Uterus (tissue), 4 donors: ENCODE measurements around the gene PHF19. TPM values are rescaled to one million over a fixed set of nuclear protein-coding genes. Genes with fewer than 3 reads are reported as not detected.

Experiments
- DNase-seq, 2 donors: peaks; one replicate each; pipeline ENCODE4 v3.0.0-alpha.2; 2019 to 2020
- H3K27ac ChIP-seq, 2 donors: fragments of 200-600 bp; sonication (generic); 1 replicate in 1 of 2; 2 replicates in 1 of 2; pipeline ENCODE4 v1.5.1; 2016 to 2018
- H3K27me3 ChIP-seq, 2 donors: fragments of 200-600 bp; sonication (generic); one replicate each; pipeline ENCODE4 v1.5.1; 2018 to 2019; ENCODE audit warnings: control low read depth in 1 of 2
- H3K36me3 ChIP-seq, 2 donors: fragments of 200-600 bp; sonication (generic); one replicate each; pipeline ENCODE4 v1.5.1; 2019; ENCODE audit warnings: control low read depth in 1 of 2
- H3K4me1 ChIP-seq, 2 donors: fragments of 200-600 bp; sonication (generic); one replicate each; pipeline ENCODE4 v1.5.1; 2018 to 2019; ENCODE audit warnings: control low read depth in 1 of 2
- H3K4me3 ChIP-seq, 2 donors: fragments of 200-600 bp; sonication (generic); 1 replicate in 1 of 2; 2 replicates in 1 of 2; pipeline ENCODE4 v1.5.1; 2018 to 2019; ENCODE audit warnings: mild to moderate bottlenecking in 1 of 2
- H3K9me3 ChIP-seq, 2 donors: fragments of 200-600 bp; sonication (generic); one replicate each; pipeline ENCODE4 v1.5.1; 2019; ENCODE audit warnings: control low read depth in 1 of 2
- POLR2A ChIP-seq, 2 donors: fragments of 450-650 bp; IDR thresholded peaks; one replicate each; pipeline ENCODE4 v1.6.1; 2016; ENCODE audit warnings: antibody characterized with exemption in 2 of 2, mild to moderate bottlenecking in 1 of 2, moderate library complexity in 1 of 2
- intact Hi-C: fragments of 100-400 bp; cut with DNase I; formaldehyde crosslinking; loops from one replicate; pipeline ENCODE4 v1.15.1; 2023; ENCODE audit warnings: low total_unique reads
- total RNA-seq, 4 donors: library from RNA; depleted of rRNA in 3 of 4; stranded (reverse); fragments of >200 nt in 3 of 4; gene quantifications; one replicate each; pipeline versions ENCODE4 v1.1.0 to v1.2.4, GENCODE V29; 2014 to 2023
- TF ChIP-seq, protein P1 (sequence below), 4 experiments: fragments of 200-600 bp in 2 of 4; fragments of 450-650 bp in 2 of 4; sonication (generic) in 2 of 4; IDR thresholded peaks; one replicate each; pipeline ENCODE4 v1.5.1; 2016 to 2019; ENCODE audit warnings: antibody characterized with exemption in 4 of 4, mild to moderate bottlenecking in 2 of 4, moderate library complexity in 1 of 4
- donor health status: DM: yes; HTN: yes; CAD: no.

Gene PHF19
- total RNA-seq, 4 donors from 2014 or later: 12.6 to 76.3 (median 31.8) TPM

DNA sequence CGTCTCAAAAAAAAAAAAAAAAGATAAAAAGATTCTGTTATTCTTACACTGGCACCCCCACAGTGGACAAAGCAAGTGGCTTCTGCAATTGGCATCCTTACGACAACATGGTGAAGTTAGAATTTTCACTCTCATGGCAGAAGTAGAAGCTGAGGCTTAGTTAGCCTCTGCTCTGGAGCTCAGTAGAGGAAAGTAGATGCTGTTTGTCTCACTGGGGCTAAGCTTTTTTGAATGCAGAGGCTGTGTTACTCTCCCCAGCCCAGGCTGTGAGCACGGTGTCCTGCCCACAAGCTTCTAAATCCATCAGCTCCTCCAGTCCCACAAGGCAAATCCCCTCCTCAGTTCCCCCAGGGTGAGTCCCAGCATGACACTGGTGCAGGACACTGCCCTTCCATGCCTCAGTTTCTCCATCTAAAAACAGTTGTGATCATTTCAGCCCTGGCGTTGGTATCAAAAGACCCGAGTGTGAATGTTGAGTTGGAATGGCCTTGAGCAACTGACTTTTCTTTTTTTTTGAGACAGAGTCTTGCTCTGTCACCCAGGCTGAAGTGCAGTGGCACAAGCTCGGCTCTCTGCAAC lies 22.6 kb upstream of the PHF19 start:
- intact Hi-C loops: no loop called here
- Histone ChIP-seq H3K36me3 (no peaks in the 10 kb centered on the region), H3K27me3 (no peaks in the 10 kb centered on the region), H3K4me1 (no peaks in the 10 kb centered on the region), H3K9me3 (no peaks in the 10 kb centered on the region), H3K4me3 (no peak overlapping the region), H3K27ac (no peak overlapping the region)
- no peak for TF ChIP-seq POLR2A (IDR thresholded peaks at IDR 0.05)
- TF ChIP-seq, protein P1, sequence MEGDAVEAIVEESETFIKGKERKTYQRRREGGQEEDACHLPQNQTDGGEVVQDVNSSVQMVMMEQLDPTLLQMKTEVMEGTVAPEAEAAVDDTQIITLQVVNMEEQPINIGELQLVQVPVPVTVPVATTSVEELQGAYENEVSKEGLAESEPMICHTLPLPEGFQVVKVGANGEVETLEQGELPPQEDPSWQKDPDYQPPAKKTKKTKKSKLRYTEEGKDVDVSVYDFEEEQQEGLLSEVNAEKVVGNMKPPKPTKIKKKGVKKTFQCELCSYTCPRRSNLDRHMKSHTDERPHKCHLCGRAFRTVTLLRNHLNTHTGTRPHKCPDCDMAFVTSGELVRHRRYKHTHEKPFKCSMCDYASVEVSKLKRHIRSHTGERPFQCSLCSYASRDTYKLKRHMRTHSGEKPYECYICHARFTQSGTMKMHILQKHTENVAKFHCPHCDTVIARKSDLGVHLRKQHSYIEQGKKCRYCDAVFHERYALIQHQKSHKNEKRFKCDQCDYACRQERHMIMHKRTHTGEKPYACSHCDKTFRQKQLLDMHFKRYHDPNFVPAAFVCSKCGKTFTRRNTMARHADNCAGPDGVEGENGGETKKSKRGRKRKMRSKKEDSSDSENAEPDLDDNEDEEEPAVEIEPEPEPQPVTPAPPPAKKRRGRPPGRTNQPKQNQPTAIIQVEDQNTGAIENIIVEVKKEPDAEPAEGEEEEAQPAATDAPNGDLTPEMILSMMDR (IDR thresholded peaks at IDR 0.05): no peak
- no peak for DNase-seq

DNA sequence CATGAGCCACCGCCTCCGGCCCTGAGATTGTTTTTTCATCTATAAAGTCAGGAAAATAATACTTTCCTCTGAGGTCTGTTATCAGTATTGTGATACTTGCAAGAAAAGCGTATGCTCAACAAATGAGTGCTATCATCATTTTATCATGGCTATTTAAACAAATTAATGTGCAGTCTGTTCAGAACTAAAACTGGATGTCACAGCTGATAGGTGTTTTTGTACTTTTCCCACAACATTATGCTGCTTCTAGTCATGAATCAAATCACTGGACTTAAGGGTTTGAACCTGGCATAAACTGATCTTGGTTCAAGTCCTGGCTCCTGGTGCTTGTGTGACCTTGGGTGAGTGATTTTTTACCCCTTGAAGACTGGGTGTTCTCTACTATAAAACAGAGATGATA lies 21.4 kb upstream of the PHF19 start:
- intact Hi-C loops: no loop called here
- Histone ChIP-seq H3K4me1 (no peaks in the 10 kb centered on the region), H3K9me3 (no peaks in the 10 kb centered on the region), H3K4me3 (no peak overlapping the region), H3K27ac (no peak overlapping the region), H3K27me3 (no peaks in the 10 kb centered on the region), H3K36me3 (no peaks in the 10 kb centered on the region)
- no peak for DNase-seq
- no peak for TF ChIP-seq POLR2A (IDR thresholded peaks at IDR 0.05)
- TF ChIP-seq, protein P1 (IDR thresholded peaks at IDR 0.05): no peak

DNA sequence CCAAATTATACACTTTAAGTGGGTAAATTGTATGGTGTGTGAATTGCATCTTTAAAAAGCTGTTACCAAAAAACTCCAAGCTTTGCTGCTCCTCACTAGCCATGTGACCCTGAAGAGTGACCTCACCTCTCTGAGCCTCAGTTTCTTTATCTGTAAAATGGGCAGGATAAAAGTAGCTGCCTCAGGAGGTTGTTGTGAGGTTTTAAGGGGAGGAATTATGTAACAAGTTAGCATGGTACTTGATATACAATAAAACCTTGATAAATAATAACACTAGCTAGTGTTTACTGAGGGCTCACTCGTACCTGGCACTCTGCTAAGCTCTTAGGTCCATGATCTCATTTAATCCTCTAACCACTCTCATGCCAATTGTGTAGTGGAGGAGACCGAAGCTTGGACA lies 19.0 kb upstream of the PHF19 start:
- Histone ChIP-seq H3K9me3 (no peaks in the 10 kb centered on the region), H3K27ac (no peak overlapping the region), H3K4me1 (no peaks in the 10 kb centered on the region), H3K36me3 (no peaks in the 10 kb centered on the region), H3K27me3 (no peaks in the 10 kb centered on the region), H3K4me3 (no peak overlapping the region)
- intact Hi-C loops: no loop called here
- no peak for DNase-seq
- TF ChIP-seq POLR2A (IDR thresholded peaks at IDR 0.05): no peak
- TF ChIP-seq, protein P1 (IDR thresholded peaks at IDR 0.05): no peak

DNA sequence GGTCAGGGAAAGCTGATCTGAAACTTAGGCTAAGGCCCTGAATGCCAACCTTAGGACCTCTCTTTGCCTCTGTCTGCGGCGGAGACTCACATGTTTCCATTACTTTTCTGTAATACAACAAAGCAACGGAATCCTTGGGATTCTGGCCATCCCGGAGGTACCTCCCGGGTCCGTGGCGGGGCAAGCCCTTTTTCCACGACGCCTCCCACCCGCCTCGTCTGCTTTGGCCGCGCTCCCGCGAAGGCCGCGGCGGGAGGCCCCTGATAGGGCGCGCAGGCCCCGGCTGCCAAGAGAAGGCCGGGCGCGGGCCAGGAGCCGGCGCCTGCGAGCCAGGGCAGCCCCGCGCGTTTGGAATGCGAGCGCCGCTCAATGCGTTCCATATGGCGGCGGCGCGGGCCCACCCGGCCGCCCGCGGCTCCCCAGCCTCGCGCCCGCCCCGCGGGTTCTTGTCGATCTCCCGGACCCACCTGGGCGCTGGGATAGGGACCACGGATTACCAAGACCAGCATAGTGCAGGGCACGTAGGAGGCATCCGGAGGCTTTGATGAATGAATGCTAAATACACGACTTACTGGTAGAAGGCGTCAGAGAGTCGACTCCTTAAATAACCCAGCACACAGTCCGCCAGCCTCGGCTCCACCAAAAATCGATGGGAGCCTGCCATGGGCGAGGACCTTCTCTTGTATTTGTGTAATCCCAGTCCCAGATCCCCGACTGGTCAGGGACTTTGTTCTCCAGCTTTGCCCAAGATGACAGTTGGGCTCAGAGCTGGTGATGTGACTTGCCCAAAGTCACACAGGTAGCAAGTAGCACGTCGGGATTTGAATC lies 17.5 kb upstream of the PHF19 start:
- Histone ChIP-seq H3K27me3 (no peaks in the 10 kb centered on the region), H3K36me3 (no peaks in the 10 kb centered on the region), H3K4me1 (no peaks in the 10 kb centered on the region), H3K9me3 (no peaks in the 10 kb centered on the region), H3K4me3 (peak overlapping the region in 1 of 2 donors; percentile 20), H3K27ac (peak overlapping the region; percentile 56 to 81)
- TF ChIP-seq, protein P1 (IDR thresholded peaks at IDR 0.05): peak in 1 of 4 experiments; percentile 13
- TF ChIP-seq POLR2A (IDR thresholded peaks at IDR 0.05): no peak
- DNase-seq: peak in 1 of 2 donors; percentile 78
- intact Hi-C loops: no loop called here

DNA sequence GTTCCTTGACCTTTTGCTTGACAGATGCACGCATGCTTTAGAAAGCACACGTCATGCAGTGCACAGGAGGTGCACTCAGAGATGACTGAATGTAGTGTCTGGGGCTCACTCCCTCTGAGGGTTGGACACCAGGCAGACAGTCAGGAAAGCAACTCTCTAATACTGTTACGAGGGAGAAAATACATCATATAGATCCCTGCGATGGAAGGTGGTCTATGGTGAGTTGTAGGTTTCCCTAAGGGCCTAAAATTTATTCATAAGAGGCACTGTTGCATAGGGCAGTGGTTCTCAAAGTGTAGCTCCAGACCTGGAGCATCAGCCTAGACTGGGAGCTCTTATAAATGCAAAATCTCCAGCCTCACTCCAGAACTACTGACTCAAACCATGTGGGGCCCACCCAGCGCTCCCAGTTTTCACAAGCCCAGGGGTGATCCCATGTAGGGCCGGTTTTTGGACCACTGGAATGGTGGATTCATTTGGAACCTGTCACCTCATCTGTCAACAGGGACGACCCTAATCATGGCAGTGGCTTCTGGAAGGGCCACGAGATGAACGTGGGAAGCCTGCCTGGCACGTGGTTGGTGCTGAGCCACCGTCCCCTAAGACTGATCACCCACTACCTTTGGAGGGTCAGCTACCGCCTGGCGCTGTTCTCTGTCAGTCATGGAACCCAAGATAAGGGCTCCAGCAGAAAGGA lies 16.8 kb upstream of the PHF19 start:
- intact Hi-C loops: no loop called here
- no peak for DNase-seq
- H3K27me3 ChIP-seq: no peaks in the 10 kb centered on the region
- H3K4me3 ChIP-seq: no peak overlapping the region
- peak overlapping the region; percentile 56 to 81 for H3K27ac ChIP-seq
- no peaks in the 10 kb centered on the region for H3K4me1 ChIP-seq
- no peak for TF ChIP-seq POLR2A (IDR thresholded peaks at IDR 0.05)
- TF ChIP-seq, protein P1 (IDR thresholded peaks at IDR 0.05): no peak
- no peaks in the 10 kb centered on the region for H3K9me3 ChIP-seq
- no peaks in the 10 kb centered on the region for H3K36me3 ChIP-seq
